Tibial nerve (tissue), 4 donors: Measurements from ENCODE around the gene KCTD2. TPM values are rescaled to one million over a fixed set of nuclear protein-coding genes. Genes with fewer than 3 reads are reported as not detected.

Experiments
- DNase-seq, 2 donors: peaks; one replicate each; pipeline ENCODE4 v3.0.0-alpha.2; 2019; ENCODE audit warnings: low spot score in 2 of 2
- H3K27ac ChIP-seq, 4 donors: fragments of 200-600 bp; sonication (generic) in 3 of 4; one replicate each; pipeline ENCODE4 v1.5.1; 2017 to 2019; ENCODE audit warnings: mild to moderate bottlenecking in 1 of 4
- H3K27me3 ChIP-seq, 2 donors: fragments of 200-600 bp; sonication (generic) in 1 of 2; one replicate each; pipeline versions ENCODE4 v1.5.1 to v1.6.0; 2017 to 2019
- H3K36me3 ChIP-seq, 3 donors: fragments of 200-600 bp; sonication (generic); one replicate each; pipeline ENCODE4 v1.5.1; 2018 to 2019
- H3K4me1 ChIP-seq, 4 donors: fragments of 200-600 bp; sonication (generic) in 3 of 4; one replicate each; pipeline ENCODE4 v1.5.1; 2017 to 2019
- H3K4me3 ChIP-seq, 4 donors: fragments of 200-600 bp; sonication (generic) in 3 of 4; one replicate each; pipeline ENCODE4 v1.5.1; 2017 to 2019; ENCODE audit warnings: mild to moderate bottlenecking in 1 of 4, moderate library complexity in 1 of 4
- H3K9me3 ChIP-seq, 4 donors: fragments of 200-600 bp; sonication (generic) in 3 of 4; one replicate each; pipeline ENCODE4 v1.5.1; 2017 to 2019
- CTCF ChIP-seq, 5 experiments: fragments of 200-600 bp in 3 of 5; fragments of 450-650 bp in 2 of 5; sonication (generic) in 3 of 5; IDR thresholded peaks; one replicate each; pipeline ENCODE4 v1.5.1; 2016 to 2019; ENCODE audit warnings: antibody characterized with exemption in 5 of 5, mild to moderate bottlenecking in 3 of 5, moderate library complexity in 2 of 5
- EP300 ChIP-seq, 2 donors: sonication (generic); formaldehyde crosslinking; IDR thresholded peaks; one replicate each; pipeline ENCODE4 v1.6.1; 2017; ENCODE audit warnings: antibody characterized with exemption in 2 of 2, mild to moderate bottlenecking in 1 of 2
- POLR2A ChIP-seq, 2 donors: fragments of 450-650 bp; IDR thresholded peaks; one replicate each; pipeline ENCODE4 v1.6.1; 2017; ENCODE audit warnings: antibody characterized with exemption in 2 of 2, mild to moderate bottlenecking in 2 of 2, moderate library complexity in 2 of 2
- WGBS, 2 donors: methylation state at CpG; one replicate each; pipeline ENCODE4 v1.1.5; 2018; 5-methylcytosine and 5-hydroxymethylcytosine counted together
- total RNA-seq, 4 donors: library from RNA; depleted of rRNA; stranded (reverse); fragments of >200 nt; gene quantifications; one replicate each; pipeline ENCODE4 v1.1.0, GENCODE V29; 2016

KCTD2 gene
- total RNA-seq, 4 donors from 2014 or later = 24.9 to 33.5 (median 32.6) TPM

DNA sequence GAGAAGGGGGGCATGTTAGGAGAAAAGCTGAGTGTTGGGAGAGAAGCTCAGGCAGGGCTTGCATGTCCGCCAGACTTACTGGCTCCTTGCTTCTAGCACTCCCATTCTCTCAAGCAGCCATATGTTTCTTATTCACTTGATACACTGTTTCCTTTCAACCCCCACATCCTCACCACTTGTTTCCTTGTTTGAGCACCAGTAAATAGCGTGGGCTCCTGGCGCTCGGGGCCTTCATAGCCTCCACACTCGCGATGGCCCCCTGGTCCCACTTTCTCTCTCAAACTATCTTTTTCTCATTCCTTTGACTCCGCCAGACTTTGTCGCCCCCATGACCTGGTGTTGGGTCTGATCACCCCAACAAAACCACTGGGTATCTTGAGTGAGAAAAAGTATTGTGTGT, 16.9 kb upstream of the KCTD2 start:
- Histone ChIP-seq H3K4me1 (peaks cover 0 to 22% (median 13%) of the 10 kb centered on the region in 4 donors), H3K36me3 (no peaks in the 10 kb centered on the region), H3K9me3 (peaks cover 0 to 2% (median 0%) of the 10 kb centered on the region in 4 donors), H3K4me3 (no peak overlapping the region), H3K27ac (no peak overlapping the region), H3K27me3 (no peaks in the 10 kb centered on the region)
- no peak for DNase-seq
- no peak for TF ChIP-seq POLR2A (IDR thresholded peaks at IDR 0.05)
- TF ChIP-seq EP300 (IDR thresholded peaks at IDR 0.05) = no peak
- WGBS, 2 donors = 82 to 89% methylated on average over 8 of the region's 8 CpGs

GRCh38 chr17:75031972-75032719, 14.9 kb upstream of the KCTD2 start:
- H3K27me3 ChIP-seq = no peaks in the 10 kb centered on the region
- peak overlapping the region; percentile 67 to 78 (median 72) for H3K4me3 ChIP-seq
- peak in 1 of 2 donors; percentile 53 for TF ChIP-seq EP300 (IDR thresholded peaks at IDR 0.05)
- peak in 1 of 2 donors; percentile 12 for TF ChIP-seq POLR2A (IDR thresholded peaks at IDR 0.05)
- peak in 1 of 5 experiments; percentile 12 for TF ChIP-seq CTCF (IDR thresholded peaks at IDR 0.05)
- 8 to 9% methylated on average over 10 of the region's 10 CpGs for WGBS, 2 donors
- H3K27ac ChIP-seq = peak overlapping the region; percentile 69 to 97 (median 82)
- peak; percentile 51 to 82 for DNase-seq
- H3K9me3 ChIP-seq = peaks cover 0 to 2% (median 0%) of the 10 kb centered on the region in 4 donors
- H3K36me3 ChIP-seq = no peaks in the 10 kb centered on the region
- peaks cover 0 to 32% (median 17%) of the 10 kb centered on the region in 4 donors for H3K4me1 ChIP-seq

GRCh38 chr17:75032720-75033280, 14.2 kb upstream of the KCTD2 start:
- H3K9me3 ChIP-seq = peaks cover 0 to 2% (median 0%) of the 10 kb centered on the region in 4 donors
- H3K4me3 ChIP-seq = peak overlapping the region; percentile 67 to 78 (median 72)
- peaks cover 0 to 3% (median 0%) of the 10 kb centered on the region in 3 donors for H3K36me3 ChIP-seq
- H3K27ac ChIP-seq = peak overlapping the region; percentile 69 to 97 (median 82)
- peaks cover 0 to 32% (median 17%) of the 10 kb centered on the region in 4 donors for H3K4me1 ChIP-seq
- WGBS, 2 donors = 1% methylated on average over 13 of the region's 13 CpGs
- peak in 1 of 2 donors; percentile 34 for DNase-seq
- TF ChIP-seq EP300 (IDR thresholded peaks at IDR 0.05) = no peak
- TF ChIP-seq POLR2A (IDR thresholded peaks at IDR 0.05) = no peak
- TF ChIP-seq CTCF (IDR thresholded peaks at IDR 0.05) = no peak
- no peaks in the 10 kb centered on the region for H3K27me3 ChIP-seq

DNA sequence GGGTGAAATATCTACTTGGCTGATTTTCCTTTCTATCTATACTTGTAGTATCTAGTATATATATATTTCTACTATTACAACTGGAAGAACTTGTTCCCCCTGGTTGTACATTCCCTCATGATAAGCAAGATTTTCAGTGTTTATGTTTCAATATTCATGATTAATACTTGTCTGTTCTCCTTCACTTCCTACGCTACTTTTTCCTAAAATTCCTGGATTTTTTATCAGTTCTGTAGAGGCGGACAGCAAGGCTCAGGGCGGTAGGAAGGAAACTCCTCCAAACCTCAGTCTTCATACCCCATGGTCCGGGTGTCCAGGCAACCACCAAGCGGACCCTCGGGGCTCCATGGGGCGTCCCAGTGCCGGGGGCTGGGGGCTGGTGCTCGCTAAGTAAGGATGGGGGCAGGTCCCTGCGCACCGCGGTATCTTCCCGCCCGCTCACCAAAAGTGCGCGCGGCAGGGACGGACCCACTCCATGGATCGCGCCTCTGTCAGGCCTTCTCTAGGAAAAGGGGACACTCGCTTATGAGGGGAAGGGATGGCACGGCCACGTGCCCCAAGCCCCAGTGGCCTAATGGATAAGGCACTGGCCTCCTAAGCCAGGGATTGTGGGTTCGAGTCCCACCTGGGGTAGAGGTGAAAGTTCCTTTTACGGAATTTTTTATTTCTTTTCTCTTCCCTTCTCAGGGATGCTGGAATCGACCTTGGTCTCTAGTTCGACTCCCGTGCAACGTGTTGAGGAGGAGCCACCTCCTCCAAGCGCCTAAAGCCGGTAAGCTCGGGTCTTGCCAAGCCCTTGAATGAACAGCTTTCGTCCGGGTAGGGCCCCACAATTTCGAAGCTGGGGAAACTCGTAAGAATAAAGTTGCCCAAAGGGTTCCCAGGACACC, 13.4 kb upstream of the KCTD2 start:
- H3K27ac ChIP-seq = peak overlapping the region; percentile 87 to 97 (median 94)
- H3K4me1 ChIP-seq = peaks cover 0 to 32% (median 17%) of the 10 kb centered on the region in 4 donors
- DNase-seq = peak; percentile 95 to 99
- H3K36me3 ChIP-seq = peaks cover 0 to 10% (median 4%) of the 10 kb centered on the region in 3 donors
- peak in 1 of 5 experiments; percentile 25 for TF ChIP-seq CTCF (IDR thresholded peaks at IDR 0.05)
- peak in 1 of 2 donors; percentile 8 for TF ChIP-seq POLR2A (IDR thresholded peaks at IDR 0.05)
- peak in 1 of 2 donors; percentile 79 for TF ChIP-seq EP300 (IDR thresholded peaks at IDR 0.05)
- WGBS, 2 donors = 0 to 1% methylated on average over 31 to 34 of the region's 36 CpGs
- H3K4me3 ChIP-seq = peak overlapping the region; percentile 67 to 78 (median 72)
- H3K9me3 ChIP-seq = peaks cover 0 to 2% (median 0%) of the 10 kb centered on the region in 4 donors
- no peaks in the 10 kb centered on the region for H3K27me3 ChIP-seq
